ENCODE data around the gene SPATA2L. TPM values are rescaled to one million over a fixed set of nuclear protein-coding genes. Genes with fewer than 3 reads are reported as not detected.
A peak's percentile ranks its signal among the peaks of the same experiment; 100 is the strongest.

The SPATA2L gene
- total and polyA plus RNA-seq, 2 of the 13 experiments (the other 11 are each of a cell fraction or from before 2014, with no cell fraction given), result 9.1 to 20.7 TPM

DNA sequence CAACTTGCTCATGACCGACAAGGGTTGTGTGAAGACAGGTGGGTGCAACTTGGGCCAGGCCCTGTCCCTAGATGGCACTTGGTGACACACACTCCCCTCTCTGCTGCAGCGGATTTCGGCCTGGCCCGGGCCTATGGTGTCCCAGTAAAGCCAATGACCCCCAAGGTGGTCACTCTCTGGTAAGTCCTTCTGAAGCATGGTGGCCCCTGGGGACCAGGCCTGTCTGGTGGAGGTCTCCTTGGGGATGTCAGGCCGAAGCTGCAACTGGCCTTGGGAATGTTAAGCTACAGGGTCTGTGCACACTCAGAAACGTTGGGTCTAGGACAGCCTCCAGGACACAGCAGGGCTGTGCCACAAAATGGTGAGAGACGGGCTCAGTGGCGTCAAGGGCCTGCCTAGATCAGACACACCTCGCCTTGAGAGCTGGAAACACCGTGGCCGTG is 8.2 kb downstream of the SPATA2L start:
- H3K27ac ChIP-seq (ENCODE audit: extremely low read length, insufficient read depth, low read length), result no peak overlapping the region
- H3K27me3 ChIP-seq (ENCODE audit: control insufficient read depth in 1 of 2, insufficient read depth in 2 of 2, low read length in 2 of 2), result no peaks in the 10 kb centered on the region
- no peak overlapping the region for H2AFZ ChIP-seq (ENCODE audit: low read length)
- no peaks in the 10 kb centered on the region for H3K9me3 ChIP-seq (ENCODE audit: low read length)
- no peak overlapping the region for H3K4me3 ChIP-seq (replicated peaks in 1 of 3; ENCODE audit: insufficient read depth in 1 of 3, low read depth in 2 of 3, low read length in 3 of 3)
- no TSS peak for BruUV-seq (replicated peaks)
- in situ Hi-C loops (cut with HindIII; ENCODE audit: extremely low pct_ligation_motif_present, low pct_unique_long_range_greater_than_20kb) (no loop called here), intact Hi-C loops (cut with micrococcal nuclease; ENCODE audit: unreplicated experiment) (no loop called here)
- DNase-seq (ENCODE audit: low spot score) (no peak), FAIRE-seq (no peak), ATAC-seq (no peak)
- no peak overlapping the region for H3K9ac ChIP-seq (ENCODE audit: insufficient read depth, low read depth, low read length)
- no peak overlapping the region for H3K4me2 ChIP-seq (ENCODE audit: low read depth, low read length)
- peaks cover 5 to 8% of the 10 kb centered on the region in 2 experiments; a peak in 1 of 5 replicates for H3K36me3 ChIP-seq (replicated peaks in 1 of 2; ENCODE audit: control insufficient read depth in 1 of 2, insufficient read depth in 2 of 2, low read length in 2 of 2)
- ChIA-PET CTCF (ENCODE audit: low intra/inter-chr PET ratio, low total read pairs) (no interaction called here), POLR2A (interaction anchor here (2.3 kb wide), 1 partner anchor 7 kb away, joined by 16 read pairs; the partner anchor contains the start of gene SPATA2L)
- H4K20me1 ChIP-seq (ENCODE audit: insufficient read depth, low read length), result no peaks in the 10 kb centered on the region
- H3K4me1 ChIP-seq (ENCODE audit: insufficient read depth, low read length), result peaks cover 75% of the 10 kb centered on the region
- H3K79me2 ChIP-seq (ENCODE audit: insufficient read depth, low read length), result no peaks in the 10 kb centered on the region
- 91% methylated on average over 9 of the region's 11 CpGs for WGBS (ENCODE audit: low lambda C conversion rate)
- TF ChIP-seq HMG20B (CRISPR knock-in tag; conservative IDR thresholded peaks at IDR 0.05) (no peak), JDP2 (CRISPR knock-in tag; IDR thresholded peaks at IDR 0.05; ENCODE audit: borderline replicate concordance) (no peak), ZFX (CRISPR knock-in tag; IDR thresholded peaks at IDR 0.05; ENCODE audit: low read depth) (peak; percentile 35; the same call in 1 of the 2 replicates), MED1 (CRISPR knock-in tag; IDR thresholded peaks at IDR 0.05) (0 out of 2 replicates have a peak, but pooled peaks have one; percentile 13), SNAPC4 (CRISPR knock-in tag; IDR thresholded peaks at IDR 0.05) (no peak), POLR2A (IDR thresholded peaks at IDR 0.05; ENCODE audit: insufficient read depth in 1 of 2, low read depth in 2 of 2, low read length in 2 of 2) (0 out of 4 replicates have a peak, but pooled peaks of 1 of the 2 experiments have one; percentile 1), HES4 (CRISPR knock-in tag; IDR thresholded peaks at IDR 0.05; ENCODE audit: borderline replicate concordance) (0 out of 2 replicates have a peak, but pooled peaks have one; percentile 14), ZNF782 (CRISPR knock-in tag; IDR thresholded peaks at IDR 0.05; ENCODE audit: borderline replicate concordance) (no peak), ELF4 (CRISPR knock-in tag; IDR thresholded peaks at IDR 0.05; ENCODE audit: borderline replicate concordance) (no peak), SALL1 (CRISPR knock-in tag; IDR thresholded peaks at IDR 0.05) (0 out of 2 replicates have a peak, but pooled peaks have one; percentile 4)
- TF ChIP-seq, protein P1, sequence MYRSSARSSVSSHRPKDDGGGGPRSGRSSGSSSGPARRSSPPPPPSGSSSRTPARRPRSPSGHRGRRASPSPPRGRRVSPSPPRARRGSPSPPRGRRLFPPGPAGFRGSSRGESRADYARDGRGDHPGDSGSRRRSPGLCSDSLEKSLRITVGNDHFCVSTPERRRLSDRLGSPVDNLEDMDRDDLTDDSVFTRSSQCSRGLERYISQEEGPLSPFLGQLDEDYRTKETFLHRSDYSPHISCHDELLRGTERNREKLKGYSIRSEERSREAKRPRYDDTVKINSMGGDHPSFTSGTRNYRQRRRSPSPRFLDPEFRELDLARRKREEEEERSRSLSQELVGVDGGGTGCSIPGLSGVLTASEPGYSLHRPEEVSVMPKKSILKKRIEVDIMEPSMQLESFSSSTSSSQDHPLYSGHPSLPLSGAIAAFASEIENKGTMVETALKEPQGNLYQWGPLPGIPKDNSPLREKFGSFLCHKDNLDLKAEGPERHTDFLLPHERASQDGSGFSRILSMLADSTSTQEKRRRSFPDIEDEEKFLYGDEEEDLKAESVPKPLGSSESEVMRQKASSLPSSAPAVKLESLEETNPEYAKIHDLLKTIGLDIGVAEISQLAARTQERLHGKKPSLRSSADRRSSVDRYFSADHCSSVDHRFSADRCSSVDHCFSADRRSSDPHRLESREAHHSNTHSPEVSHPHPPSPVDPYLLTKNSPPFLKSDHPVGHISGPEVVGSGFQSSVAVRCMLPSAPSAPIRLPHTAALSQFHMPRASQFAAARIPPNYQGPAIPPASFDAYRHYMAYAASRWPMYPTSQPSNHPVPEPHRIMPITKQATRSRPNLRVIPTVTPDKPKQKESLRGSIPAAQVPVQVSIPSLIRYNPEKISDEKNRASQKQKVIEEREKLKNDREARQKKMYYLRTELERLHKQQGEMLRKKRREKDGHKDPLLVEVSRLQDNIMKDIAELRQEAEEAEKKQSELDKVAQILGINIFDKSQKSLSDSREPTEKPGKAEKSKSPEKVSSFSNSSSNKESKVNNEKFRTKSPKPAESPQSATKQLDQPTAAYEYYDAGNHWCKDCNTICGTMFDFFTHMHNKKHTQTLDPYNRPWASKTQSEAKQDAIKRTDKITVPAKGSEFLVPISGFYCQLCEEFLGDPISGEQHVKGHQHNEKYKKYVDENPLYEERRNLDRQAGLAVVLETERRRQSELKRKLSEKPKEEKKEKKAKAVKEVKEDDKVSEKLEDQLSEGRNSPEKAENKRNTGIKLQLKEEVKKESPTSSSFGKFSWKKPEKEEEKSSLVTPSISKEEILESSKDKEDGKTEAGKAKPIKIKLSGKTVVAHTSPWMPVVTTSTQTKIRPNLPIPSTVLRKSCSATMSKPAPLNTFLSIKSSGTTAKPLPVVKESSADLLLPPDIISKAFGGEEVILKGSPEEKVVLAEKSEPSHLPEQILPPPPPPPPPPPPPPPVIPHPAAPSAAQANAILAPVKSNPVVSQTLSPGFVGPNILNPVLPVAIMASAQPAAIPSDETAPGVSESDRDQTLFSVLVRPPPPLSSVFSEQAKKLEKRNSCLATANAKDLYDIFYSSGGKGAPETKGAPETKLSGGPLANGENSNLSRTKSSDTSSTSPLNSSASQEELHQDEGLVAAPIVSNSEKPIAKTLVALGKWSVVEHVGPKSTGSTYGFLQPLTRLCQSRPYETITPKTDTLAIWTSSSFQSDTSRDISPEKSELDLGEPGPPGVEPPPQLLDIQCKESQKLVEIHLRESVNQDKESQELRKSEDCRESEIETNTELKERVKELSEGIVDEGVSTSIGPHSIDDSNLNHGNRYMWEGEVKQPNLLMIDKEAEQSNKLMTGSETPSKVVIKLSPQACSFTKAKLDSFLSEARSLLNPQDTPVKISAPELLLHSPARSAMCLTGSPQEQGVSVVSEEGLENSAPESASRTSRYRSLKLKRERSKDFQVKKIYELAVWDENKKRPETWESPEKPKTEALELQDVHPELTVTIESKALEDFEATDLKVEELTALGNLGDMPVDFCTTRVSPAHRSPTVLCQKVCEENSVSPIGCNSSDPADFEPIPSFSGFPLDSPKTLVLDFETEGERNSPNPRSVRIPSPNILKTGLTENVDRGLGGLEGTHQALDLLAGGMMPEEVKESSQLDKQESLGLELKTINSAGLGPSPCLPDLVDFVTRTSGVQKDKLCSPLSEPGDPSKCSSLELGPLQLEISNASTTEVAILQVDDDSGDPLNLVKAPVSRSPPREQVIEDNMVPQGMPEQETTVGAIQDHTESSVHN (CRISPR knock-in tag; IDR thresholded peaks at IDR 0.05), result 0 out of 2 replicates have a peak, but pooled peaks have one; percentile 23
